Neural cell (in vitro differentiated cells): ENCODE measurements around the gene CILP.

ENCODE experiments used
- CTCF ChIP-seq: fragments of 450-650 bp; IDR thresholded peaks from 2 replicates; pipeline ENCODE4 v1.5.1; 2014; ENCODE audit warnings: antibody characterized with exemption, mild to moderate bottlenecking, moderate library complexity; ENCODE audit not compliant: poor library complexity, severe bottlenecking
- EZH2 ChIP-seq: fragments of 200-600, 300-800 bp; shearing (Covaris generic), sonication (generic); IDR thresholded peaks from 2 replicates; pipeline ENCODE4 v1.6.1; 2014; ENCODE audit warnings: antibody characterized with exemption, low read length, borderline replicate concordance, mild to moderate bottlenecking; ENCODE audit not compliant: insufficient read depth, poor library complexity, severe bottlenecking
- MXI1 ChIP-seq: fragments of 450-650 bp; conservative IDR thresholded peaks from 2 replicates; pipeline ENCODE4 v1.6.1; 2014; ENCODE audit warnings: antibody characterized with exemption, mild to moderate bottlenecking; ENCODE audit not compliant: poor library complexity, severe bottlenecking
- RAD21 ChIP-seq: fragments of 450-650 bp; conservative IDR thresholded peaks from 2 replicates; pipeline ENCODE4 v1.6.1; 2014; ENCODE audit warnings: antibody characterized with exemption, mild to moderate bottlenecking, moderate library complexity
- TF ChIP-seq, protein P1 (sequence below): IDR thresholded peaks from 2 replicates; pipeline ENCODE4 v1.6.1; 2012; ENCODE audit warnings: borderline replicate concordance

DNA sequence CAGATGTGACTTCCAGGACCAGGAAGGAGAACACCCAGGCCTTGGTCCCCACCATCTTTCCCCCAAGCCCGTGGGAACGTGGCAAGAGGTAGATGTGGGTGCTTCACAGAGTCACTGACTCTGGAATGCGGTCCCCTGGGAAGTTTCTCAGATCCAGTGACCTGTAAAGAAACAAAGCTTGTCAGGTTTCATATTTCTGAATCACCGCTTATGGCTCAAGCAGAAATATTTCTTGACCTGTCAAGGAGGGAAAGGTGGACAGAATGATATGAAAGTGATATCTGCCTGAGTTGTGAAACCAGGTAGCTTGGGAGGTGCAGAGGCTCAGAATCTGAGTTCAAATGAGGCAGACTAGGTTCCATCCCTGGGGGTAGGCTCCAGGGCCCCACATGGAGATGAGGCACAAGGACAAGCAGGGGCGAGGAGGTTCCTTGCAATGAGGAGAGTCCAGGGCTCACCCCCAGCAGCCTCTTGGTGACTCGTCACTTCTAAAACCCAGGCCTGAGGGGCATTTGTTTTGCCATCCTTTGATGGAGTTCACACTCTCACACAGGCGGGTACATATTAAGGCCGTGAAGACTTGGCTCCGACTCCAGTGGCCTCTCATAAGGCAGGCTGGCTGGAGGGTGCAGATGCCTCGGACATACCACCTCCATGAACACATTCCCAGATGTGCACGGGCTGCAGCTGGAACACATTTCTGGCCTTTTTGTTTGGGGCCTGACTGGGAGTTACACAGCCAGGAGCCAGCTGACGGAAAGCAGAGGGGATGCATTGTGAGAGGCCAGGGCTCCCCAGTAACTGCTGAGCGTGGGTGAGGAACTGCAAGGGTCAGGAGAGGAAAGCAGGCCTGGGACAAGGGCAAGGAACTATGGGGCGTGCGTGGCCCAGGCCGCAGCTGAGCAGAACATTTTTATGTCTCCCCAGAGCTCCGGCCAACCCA is 1.3 kb downstream of the CILP start:
- TF ChIP-seq, protein P1, sequence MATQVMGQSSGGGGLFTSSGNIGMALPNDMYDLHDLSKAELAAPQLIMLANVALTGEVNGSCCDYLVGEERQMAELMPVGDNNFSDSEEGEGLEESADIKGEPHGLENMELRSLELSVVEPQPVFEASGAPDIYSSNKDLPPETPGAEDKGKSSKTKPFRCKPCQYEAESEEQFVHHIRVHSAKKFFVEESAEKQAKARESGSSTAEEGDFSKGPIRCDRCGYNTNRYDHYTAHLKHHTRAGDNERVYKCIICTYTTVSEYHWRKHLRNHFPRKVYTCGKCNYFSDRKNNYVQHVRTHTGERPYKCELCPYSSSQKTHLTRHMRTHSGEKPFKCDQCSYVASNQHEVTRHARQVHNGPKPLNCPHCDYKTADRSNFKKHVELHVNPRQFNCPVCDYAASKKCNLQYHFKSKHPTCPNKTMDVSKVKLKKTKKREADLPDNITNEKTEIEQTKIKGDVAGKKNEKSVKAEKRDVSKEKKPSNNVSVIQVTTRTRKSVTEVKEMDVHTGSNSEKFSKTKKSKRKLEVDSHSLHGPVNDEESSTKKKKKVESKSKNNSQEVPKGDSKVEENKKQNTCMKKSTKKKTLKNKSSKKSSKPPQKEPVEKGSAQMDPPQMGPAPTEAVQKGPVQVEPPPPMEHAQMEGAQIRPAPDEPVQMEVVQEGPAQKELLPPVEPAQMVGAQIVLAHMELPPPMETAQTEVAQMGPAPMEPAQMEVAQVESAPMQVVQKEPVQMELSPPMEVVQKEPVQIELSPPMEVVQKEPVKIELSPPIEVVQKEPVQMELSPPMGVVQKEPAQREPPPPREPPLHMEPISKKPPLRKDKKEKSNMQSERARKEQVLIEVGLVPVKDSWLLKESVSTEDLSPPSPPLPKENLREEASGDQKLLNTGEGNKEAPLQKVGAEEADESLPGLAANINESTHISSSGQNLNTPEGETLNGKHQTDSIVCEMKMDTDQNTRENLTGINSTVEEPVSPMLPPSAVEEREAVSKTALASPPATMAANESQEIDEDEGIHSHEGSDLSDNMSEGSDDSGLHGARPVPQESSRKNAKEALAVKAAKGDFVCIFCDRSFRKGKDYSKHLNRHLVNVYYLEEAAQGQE: no peak
- TF ChIP-seq EZH2: no peak
- TF ChIP-seq MXI1: no peak
- no peak for TF ChIP-seq CTCF
- TF ChIP-seq RAD21: no peak
